Stimulated activated CD4-positive, alpha-beta T cell treated with anti-CD3 and anti-CD28 coated beads, Interleukin-12 subunit alpha, Interleukin-12 subunit beta, amount 100 ng/mL, for 48 hours (primary cell): ENCODE results near the gene NUP50.

Source experiments
- DNase-seq, 3 donors: peaks; one replicate each; pipeline ENCODE4 v3.0.0-alpha.2; 2020; ENCODE audit warnings: low read depth in 2 of 3, low spot score in 1 of 3

The NUP50 gene

DNA sequence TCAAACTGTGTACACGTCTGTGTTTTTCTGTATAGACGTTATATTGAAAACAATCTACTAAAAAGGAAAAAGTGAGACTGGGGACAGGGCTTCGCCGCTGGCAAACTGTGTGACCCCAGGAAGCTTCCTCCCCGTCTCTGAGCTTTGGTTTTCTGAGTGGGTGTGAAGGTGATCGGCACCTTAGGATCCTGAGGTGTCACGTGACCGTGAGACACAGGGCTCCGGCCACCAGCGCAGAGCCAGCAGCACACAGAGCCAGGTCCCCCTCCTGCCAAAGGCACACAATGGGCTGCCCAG lies 44.9 kb downstream of the NUP50 start:
- DNase-seq: no peak

DNA sequence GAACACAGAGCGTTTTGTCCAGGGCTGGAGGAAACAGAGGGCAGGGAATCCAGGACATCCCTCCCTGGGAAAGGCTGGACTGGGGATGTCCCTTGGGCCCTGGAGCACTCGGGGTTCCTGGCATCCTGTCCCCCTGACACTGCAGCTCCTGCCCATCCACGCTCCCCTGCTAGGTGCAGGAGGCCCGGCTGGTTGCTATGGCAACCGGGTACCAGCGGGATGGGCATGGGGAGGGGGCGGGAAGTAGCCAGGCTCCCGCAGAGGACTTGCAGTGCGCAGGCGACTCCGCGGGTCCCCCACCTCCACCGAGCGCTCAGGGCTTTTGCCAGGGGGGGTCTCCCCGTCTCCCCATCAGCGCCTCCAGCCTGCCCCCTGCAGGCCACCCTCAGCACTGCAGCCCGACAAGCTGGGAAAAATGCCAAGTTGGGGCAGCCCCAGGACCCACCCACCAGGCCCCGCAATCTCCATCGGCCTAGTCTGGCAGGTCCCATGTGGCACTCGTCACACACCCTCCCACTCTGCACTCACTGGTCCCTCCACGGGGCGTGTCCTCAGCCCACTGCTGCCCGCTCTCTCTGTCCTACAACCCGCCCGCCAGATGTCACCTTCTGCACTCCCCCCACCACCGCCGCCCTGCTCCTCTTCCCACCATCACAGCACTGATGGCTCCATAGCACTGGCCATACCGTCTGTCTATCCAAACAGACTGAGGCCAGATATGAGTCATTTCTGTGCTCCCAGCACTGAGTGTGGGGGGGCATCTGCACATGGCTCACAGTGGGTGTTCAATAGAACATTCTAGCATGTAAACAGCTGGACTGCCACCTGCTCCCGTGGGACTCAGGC lies 45.5 kb downstream of the NUP50 start:
- peak in 2 of 3 donors; percentile 2 to 40 for DNase-seq

DNA sequence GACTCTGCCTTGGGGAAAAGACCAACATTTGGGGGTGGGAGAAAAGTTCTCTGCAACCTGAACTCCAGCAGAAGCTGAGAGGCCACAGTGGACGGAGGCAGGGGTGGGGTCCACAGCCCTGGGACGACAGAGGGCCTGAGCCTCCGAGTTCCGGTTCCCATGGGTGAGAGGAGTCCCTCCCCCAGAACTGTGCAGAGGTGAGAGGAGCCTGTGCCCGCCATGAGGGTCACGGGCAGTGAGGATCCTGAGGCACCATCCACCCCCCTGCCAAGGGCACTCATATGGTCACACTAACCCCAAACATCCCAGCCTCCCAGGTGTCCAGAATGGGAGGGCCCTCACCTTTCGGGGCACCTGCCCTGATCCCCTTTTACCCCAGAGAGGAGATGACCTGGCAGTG lies 46.4 kb downstream of the NUP50 start:
- DNase-seq: no peak

DNA sequence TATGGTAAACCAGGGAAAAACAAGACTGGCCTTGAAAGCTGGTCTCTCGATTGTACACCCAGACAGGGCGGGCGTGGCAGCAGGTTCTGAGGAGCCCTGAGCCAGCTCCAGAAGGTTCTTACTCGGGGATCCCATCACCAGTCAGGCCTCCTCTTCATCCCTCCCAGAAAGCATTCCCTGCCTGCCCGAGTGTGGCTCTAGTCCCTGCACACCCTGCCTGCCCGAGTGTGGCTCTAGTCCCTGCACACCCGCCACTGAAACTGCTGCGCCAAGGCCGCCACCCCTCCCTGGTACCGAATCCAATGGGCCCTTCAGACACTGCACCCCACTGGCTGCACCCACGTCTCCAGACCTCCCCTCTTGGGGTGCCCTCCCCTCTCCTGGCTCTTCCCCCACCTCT lies 46.9 kb downstream of the NUP50 start:
- DNase-seq: no peak

DNA sequence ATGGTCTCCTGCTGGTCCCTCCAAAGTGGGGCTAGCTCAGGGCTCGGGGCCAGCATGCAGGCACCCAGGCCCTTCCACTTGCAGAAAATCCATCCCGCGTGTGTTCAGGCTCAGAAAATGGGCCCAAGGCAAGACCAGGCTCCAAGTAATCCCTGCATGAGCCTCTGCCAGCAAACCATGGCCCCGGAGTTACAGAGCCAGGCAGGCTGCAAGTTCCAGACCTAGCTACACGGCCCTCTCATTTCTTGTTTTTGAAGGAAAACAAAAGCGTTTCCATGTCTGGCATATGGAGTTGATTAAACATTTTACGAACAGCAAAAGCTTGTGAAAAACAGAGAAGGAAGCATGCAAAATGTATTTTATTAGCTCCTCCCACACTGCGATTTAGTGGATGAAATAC lies 47.3 kb downstream of the NUP50 start:
- no peak for DNase-seq

DNA sequence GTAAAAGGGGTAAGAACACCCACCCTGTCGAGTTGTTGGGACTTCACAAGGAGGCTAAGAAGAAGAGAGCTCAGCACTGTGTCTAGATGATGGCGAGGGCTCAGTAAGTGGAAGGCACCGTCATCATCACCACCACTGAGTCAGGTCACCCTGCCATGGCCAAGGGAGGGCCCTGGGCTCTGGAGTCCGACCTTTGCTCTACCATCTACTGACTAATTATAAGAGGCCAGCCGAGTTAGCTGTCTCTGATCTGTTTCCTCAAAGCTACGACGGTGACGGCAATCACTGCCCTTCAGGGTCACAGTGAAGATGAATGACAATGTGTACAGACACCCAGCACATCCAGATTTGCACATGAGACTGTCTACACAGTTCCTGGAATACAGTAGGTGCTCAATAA lies 47.7 kb downstream of the NUP50 start:
- no peak for DNase-seq

DNA sequence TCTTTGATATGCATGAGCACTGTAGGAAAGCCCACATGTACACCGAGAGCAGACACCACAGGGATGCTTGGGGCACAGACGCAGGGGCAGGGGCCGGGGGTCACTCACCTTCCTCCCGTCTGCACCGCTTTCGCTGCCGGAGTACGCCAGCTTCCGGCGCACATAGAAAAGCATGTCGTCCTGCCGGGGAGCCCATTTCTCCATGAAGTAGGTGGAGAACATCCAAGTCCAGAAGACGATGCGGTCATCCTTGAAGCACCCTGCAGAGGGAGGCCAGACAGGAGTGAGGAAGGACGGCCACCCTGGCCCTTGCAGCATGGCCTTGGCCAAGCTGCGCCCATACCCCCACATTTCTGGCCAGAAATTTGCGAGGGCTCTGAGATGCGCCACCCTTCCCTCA lies 48.1 kb downstream of the NUP50 start:
- DNase-seq: no peak

DNA sequence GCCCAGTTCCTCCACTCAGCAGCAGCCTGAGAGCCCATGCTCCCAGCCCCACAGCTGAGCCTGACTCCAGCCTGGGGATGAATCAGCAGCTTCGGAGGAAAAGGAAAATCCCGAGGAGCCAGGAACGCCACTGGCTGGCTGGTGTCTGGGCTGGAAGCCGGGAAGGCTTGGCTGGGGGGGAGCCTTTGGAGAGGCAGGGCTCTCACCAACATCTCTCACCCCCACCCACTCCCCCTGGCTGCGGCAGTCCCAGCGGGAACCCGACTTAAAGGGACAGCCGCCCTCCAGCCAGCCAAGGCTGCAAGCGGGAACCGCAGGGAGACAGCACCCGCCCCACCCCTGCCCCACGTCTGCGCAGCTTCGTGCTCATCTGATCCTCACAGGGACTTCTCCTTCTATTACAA lies 48.6 kb downstream of the NUP50 start:
- no peak for DNase-seq

DNA sequence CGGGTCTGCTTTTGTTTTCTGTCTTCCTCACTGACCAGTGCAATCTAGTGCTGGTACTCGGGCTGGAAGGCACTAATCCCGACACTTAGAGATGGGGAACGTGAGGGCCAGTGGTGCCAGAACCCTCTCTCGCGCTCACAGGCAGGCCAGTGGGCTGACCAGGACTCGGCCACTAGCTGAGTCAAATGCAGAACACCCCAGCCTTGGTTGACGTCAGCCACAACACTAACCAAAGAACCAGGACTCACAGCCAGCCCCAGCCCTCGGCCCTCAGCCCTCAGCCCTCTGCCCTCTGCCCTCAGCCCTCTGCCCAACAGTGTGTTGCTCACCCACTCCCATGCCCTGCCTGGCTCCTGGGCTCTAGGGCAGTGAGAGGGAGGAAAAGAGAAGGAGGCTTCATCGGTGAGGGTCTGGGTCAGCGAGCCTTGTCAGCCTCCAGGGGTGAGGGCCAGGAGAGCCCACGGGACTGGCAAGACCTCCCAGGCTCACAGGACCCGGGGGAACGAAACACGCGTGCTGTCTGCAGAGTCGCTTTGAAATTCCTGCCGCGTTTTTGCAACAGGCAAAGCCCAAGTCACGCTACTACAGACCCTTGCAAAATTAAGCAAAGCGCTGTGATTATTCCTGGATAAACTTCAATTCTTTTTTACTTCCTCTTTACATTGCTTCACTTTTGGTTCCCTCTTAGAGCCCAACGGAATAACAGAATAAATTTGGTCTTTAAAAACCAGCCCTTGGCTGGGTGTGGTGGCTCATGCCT lies 49.4 kb downstream of the NUP50 start:
- DNase-seq: no peak

DNA sequence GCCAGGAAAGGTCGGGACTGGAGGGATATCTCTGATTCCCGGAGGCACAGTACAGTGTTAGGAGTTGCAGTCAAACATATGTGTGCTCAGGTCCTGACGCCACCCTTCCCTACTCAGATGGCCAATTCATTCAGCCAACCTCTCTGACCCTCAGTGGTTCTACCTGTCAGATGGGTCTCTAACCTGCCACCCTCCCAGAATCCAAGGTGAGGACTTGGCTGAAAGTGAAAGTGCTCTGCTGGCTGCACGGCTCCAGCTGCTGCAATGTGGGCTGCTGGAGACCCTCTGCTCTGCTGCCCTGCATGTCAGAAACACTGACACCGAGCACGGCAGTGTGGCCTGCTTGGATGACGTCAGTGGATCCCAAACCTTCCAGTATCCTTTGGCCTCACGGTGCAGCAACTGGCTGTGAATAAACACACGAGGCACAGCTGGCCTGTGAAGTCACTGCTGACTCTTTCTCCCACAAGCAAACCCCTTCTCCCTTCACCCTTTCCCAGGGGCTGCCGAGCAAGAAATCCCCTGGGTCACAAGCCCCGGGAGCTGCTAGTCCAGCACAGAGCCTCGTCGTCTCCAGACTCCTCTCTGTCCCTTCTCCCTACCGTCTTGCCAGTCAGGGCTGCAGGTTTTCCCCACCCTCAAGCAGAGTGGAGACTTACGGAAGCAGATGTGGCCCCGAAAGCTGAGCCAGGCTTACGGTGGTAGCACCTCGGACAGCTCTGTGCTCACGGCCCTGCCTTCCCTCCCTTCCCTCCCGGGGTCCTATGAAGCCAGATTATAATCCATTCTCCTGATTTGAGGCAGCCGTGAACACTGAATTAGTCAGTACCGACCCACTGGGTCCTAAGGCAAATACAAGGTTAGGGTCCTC lies 52.6 kb downstream of the NUP50 start:
- no peak for DNase-seq

DNA sequence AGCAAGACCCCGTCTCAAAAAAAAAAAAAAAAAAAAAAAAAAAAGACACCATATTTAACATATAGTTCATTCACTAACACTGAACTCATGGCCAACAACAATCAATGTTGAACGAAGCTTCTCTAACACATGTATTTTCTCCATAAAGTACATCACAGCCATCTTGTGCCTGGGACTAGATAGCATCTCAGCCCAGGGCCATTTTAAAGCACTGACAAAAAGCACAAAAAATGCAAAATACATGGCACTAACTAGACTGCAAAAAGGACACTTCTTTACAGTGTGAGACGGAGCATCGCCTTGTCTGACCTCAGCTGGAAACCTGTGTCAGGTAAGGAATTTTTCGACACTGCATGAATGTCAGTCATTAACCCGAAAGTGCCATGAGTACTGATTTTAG lies 53.6 kb downstream of the NUP50 start:
- no peak for DNase-seq

DNA sequence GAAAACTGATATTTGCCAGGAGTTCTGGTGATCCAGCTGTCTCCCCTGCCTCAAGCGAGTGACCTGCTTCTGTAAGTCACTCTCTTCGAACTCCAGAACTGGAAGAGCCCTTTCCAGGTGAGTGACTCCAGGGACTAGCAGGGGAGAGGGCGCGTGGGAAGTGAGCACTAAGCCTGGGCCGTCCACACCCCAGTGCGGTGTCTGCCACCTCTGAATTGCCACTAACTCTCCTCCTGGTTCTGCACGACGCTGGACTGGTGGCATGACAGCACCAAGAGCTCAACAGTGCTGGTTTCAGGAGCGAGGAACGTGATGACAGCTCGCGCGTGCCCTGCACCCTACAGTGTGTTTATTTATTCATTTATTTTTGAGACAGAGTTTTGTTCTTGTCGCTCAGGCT lies 54.1 kb downstream of the NUP50 start:
- DNase-seq: no peak

DNA sequence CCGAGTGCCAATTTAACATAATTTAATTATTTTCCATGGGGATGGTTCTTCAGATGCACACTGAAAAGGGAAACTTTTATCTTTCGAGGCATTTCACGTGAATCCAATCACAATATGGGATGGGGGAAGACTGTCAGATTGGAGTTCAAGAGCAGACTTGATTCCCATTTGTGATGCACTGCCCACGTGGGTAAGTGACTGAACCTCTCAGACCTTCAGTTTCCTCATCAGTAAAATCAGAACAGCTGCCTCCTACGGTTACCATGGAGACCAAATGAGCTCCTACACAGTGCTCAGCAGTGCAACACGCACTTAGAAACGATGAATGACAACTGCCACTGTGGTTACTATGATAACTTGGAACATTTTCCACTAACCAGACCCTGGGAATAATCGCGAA lies 55.3 kb downstream of the NUP50 start:
- peak; percentile 17 to 43 (median 39) for DNase-seq

DNA sequence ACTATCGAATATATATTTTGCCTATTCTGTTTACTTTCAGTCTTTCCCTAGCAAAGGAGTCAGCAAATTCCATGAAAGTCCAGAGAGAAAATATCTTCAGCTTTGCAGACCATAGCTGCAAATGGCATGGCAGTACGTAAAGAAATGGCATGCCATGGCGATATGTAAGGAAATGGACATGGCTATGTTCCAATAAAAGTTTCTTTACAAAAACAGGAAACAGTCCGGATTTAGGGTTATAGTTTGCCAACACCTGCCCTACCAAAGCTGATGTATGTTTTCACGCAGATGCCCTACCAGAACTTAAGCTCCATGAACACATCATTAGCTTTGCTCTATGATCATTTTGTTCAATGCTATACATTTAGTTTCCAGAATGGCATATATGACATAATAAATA lies 57.5 kb downstream of the NUP50 start:
- no peak for DNase-seq

DNA sequence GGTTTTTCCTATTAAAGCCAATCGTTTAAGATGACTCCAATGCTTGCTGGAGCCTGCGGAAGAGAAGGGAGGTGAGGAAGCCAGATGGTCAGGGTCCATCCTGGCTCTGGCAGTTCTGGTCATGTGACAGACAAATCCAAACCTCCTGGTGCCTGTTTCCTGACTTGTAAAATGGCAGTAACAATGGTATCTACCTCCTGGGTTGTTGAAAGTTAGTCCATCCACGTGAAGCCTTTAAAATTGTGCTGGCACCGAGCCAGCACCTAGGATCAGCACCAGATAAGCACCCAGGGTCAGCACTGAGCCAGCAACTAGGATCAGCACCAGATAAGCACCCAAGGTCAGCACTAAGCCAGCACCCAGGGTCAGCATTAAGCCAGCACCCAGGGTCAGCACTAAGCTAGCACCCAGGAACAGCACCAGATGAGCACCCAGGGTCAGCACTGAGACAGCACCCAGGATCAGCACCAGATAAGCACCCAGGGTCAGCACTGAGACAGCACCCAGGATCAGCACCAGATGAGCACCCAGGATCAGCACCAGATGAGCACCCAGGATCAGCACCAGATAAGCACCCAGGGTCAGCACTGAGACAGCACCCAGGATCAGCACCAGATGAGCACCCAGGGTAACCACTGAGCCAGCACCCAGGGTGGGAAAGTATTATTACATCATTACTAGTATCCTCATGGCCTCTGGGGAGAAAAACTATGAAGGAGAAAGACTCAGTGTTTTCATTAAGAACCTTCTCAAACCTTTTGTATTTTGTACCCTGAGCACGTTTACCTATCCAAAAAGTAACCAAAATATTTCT lies 59.8 kb downstream of the NUP50 start:
- no peak for DNase-seq

DNA sequence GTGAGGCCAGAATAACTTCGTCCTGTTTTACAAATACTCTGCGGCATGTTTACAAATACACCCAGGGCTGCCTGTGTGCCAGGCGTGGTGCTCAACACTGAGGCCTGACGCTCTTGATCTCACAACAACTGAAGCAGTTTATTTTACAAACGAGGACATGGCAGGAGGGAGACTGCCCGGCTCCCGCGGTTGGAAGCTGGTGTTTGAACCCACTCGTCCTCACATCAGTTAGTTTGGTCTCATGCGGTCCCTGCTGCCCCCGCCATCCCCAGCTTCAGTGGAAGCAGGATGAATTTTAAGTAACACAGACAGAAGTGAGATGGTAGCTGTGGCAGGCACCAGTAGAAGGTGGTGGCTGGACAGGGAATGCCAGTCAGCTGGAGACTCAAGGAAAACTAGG lies 60.6 kb downstream of the NUP50 start:
- DNase-seq: no peak

DNA sequence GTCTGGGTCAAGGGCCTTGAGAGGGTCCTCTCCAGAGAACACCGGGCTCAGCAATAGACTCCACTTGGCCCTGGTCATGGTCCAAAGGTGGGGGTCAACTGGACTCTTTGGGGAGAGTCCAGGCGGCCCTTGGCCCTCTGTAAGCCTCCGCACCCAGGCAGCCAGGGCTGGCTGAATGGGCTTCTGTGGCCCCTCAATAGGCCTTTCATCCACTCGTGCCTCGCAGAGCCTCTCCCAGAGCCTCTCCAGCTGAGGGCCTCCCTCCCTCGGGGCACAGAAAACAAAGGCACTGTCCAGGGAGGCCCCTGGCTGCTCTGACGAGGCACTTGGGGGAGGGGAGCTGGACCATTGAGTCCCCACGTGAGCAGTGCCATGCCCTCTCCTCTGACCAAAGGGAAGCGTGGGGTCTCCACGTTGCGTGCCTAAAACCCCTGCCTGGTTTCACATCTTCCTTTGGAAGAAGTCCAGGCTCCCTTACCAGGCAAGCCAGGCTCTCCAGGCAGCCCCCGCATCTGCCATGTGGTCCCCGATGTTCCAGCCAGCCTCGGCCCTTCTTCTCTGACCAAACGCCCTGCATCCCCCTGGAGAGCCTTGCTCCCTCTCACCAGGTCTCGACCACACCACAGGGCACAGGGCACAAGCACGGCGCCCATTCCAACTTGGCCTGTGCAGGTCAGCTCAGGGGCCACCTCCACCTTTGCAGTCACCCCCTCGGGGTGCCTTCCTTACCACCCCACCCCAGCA lies 61.4 kb downstream of the NUP50 start:
- no peak for DNase-seq

DNA sequence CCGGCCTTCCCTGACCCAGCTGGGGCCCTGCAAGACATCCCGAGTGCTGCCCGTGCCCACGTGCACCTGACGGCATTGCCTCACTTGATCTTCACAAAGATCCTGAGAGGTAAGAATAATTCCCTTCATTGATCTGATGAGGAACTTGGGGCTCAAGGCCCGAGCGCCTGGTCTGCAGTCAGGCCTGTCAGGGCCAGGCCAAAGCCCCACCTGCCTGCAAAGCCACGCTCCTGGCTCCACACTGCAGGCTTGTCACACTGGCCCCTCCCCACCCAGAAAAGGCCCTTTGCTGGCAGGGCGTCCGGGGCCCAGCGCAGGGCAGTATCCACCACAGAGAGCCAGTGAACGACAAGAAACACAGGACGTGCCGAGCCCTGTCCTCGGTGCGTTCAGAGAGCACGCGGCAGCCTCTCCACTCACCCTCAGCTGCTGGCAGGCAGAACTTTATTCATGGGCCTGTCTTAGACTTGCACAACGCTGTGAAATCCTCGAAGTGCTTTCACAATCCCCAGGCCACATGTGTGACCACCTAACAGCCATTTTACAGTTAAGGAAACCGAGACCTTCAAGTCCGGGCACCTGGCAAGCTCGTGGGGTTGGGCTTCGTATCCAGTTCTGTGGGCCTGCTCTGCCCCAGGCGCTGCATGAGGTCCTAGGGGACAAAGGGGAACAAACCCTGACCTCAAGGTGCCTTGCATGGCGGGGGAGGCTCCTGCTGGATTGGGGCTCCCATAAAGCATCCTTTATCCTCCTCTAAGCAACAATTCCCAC lies 62.2 kb downstream of the NUP50 start:
- DNase-seq: no peak

DNA sequence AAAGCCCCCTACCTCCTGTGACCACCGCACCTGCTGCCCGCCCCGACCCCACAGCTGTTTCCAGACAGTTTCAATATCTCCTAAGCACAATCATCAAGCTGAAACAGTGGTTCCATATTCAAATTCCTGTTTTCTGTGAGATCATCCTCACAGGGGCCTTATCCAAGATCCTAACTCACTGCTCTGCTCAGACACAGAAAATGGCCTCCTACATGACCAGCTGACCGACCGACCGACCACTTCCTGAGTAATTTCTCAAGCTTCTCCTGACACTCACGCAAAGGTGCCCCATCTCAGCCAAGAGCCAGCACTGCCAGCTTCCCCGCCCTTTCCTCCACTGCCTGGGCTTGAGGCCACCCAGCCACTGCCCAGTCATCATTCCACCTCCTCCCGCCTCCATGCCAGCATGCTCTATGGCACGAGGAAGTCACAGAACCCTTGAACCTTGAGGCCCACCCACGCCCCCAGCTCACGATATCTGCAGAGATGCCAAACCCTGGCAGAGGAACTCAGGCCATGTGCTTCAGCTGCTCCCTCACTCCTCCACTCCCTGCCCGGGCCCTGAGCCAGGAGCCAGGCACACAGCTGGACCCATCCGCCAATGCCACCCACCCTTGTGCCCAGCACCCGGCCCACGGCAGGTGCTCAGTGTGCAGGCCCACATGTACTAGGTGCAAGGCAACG lies 62.9 kb downstream of the NUP50 start:
- DNase-seq: no peak
